GM18519 (cell line): ENCODE results near the gene ZACN.

Experiments used
- ATAC-seq: cut with Tn5 transposase; IDR thresholded peaks from one replicate; pipeline ENCODE4 v1.9.1; 2021; ENCODE audit warnings: mild to moderate bottlenecking, moderate library complexity; ENCODE audit not compliant: unreplicated experiment, low FRiP score

Gene ZACN

DNA sequence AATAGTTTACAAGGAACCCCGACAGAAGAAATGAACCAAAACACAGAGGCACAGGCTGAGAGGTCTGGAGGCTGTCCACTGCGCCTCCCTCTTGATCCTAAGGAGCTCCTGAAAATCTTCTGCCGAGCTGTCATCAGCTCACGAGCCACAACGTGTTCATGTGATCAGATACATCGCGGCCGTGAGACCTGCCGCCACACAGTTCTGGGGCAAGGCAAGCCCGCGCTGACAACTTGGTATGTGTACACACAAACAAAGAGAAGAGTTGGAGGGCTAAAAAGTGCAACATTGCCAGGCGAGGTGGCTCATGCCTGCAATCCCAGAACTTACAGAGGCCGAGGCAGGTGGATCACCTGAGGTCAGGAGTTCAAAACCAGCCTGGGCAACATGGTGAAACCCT, 17.0 kb downstream of the ZACN start:
- no peak for ATAC-seq

DNA sequence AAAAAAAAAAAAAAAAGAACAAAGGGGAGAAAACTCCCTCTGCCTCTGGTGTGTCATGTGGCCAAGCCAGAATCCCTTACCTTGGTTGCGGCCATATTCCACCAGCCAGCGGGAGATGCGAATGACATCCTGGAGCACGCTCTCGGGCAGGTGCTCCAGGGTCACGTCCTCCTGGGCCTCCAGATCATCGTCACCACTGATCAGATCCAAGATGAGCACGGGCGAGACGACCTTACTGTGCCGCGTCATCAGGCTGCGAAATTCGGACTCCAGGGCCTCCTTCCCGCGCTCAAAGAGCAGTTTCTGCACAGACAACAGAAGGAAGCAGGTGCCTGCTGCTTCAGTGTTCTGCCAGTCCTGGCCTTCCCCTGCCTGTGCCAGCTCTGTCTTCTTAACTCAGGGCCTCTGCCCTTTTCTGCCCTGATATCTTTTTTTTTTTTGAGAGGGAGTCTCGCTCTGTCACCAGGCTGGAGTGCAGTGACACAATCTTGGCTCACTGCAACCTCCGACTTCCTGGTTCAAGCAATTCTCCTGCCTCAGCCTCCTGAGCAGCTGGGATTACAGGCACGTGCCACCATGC, 18.8 kb downstream of the ZACN start:
- ATAC-seq: no peak

DNA sequence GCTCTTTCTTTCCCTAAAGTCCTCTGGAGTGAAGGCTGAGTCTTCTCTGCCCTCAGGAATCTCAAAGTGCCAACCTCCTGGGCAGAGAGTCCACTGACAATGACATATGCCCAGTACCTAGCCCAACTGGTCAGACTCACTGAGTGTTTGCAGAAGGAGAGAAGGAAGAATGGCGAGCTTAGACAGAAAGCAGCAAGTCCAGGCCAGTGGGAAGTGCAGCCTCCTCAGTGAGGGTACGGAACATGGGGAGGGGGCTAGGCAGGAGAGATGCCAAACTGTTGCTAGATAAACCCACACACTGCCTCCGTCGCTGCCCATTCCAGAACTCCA, 23.9 kb downstream of the ZACN start:
- ATAC-seq: no peak

DNA sequence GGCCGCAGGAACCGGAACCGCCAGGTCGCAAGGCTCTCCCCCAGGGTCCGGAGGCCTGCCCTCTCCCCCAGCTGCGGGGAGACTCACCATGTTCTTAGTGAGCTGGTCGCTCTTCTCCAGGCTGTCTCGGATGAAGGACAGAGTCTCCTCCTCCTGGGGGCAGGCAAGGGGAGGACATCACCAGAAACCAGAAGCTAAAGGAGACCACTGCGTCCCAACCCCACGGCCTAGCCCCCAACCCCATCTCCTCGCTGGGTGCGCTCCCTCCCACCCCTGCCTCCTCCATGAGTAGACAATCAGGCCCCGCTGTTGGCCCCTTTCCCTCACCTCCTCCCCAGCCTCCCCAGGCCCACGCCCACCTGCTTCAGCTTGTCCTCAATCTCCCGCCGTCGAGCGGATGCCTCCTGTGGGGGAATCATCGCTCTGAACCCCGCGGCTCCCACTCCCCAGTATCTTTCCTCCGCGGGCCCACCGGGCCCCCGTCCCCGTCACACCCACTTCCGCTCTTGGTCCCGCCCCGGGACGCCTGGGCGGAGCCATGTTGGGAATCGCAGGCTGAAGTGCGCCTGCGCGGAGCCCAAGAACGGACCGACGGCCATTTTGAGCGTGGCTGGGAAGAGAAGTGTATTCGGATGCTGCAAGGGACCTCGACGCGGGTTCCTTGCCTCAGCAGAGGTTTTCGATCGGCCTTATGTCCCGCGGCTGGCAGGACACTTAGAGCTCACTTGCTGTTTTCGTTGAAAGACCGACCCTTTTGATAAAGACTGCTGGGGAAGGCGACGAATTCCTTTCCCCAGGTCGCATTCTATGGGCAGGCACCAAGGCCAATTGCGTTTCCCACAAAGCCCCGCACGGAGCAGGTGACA, 24.5 kb downstream of the ZACN start, which contains the start of gene EXOC7:
Gene EXOC7 (minus strand): TSS at position 514 of the 866 bp plus-strand sequence. CDS start 95 bp downstream, at position 419.
- peak; percentile 53 for ATAC-seq

DNA sequence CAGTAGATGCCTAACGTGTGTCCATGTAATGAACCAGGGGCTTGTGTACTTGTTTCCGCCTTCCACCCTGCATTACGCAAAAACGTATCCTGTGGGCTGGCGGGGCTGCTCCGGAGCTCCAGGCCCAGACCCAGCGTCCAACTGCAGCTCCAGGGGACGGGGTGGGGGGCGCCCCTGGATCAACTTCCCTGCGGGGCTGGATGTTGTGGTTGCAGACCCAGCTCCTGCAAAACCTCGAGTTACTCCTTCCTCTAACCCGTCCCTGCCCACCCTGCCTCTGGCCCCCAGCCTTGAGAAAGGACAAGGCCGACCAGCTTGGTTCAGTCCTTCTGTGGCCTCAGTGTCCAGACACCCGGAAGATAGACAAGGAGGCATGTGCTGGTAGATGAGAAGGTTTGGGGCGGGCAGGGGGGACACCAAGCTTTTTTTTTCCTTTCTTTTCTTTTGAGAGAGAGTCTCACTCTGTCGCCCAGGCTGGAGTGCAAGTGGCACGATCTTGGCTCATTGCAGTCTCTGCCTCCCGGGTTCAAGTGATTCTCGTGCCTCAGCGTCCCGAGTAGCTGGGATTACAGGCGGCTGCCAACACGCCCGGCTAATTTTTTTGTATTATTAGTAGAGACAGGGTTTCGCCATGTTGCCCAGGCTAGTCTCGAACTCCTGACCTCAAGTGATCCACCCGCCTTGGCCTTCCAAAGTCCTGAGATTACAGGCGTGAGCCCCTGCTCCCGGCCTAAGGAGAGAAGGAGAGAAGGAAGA, 25.3 kb downstream of the ZACN start:
- ATAC-seq: no peak

DNA sequence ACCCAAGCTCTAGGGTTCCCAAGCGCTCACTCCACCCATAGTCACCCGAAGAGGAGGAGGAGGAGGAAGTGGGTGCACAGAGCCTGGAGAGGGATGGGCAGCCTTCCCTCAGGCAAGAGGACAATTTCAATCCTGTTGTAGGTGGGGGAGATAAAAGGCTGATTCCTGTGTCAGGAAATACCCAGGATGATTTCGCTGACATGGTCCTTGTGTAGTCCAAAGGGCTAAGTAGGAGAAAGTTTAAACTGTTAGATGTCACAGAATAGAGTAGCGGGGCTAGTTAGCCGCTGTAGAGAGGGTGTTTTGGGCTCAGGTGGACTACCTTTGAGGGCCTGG, 25.9 kb downstream of the ZACN start:
- no peak for ATAC-seq

DNA sequence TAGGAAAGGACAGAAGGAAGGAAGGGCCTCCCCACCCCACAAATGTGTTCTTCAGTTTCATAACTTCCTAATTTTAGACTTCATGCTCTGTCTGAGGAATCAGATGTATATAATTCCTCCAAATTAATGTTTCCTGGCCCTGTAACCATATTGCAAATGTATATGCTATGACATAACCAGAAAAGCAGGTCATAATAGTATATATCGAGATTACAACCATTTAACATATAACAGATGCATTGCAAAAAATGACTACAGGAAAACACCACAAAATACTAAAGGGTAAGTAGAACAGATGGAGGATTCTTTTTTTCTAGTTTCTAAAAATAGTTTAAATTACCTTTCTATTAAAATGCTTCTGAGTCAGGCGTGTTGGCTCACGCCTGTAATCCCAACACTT, 27.7 kb downstream of the ZACN start:
- ATAC-seq: no peak

DNA sequence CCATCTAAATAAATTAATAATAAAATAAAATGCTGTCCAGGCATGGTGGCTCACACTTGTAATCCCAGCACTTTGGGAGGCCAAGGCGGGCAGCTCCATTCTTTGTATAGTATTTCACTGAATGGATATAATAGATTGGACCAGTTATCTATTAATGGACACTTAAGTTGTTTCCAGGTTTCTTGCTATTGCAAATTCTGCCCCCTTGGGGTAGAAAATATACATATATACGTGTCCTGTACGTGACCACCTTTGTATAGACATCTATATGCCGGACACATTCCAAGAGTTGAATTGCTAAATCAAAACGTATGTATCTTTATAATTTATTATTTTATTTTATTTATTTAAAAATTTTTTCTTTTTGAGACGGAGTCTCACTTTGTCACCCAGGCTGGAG, 28.5 kb downstream of the ZACN start:
- ATAC-seq: no peak

DNA sequence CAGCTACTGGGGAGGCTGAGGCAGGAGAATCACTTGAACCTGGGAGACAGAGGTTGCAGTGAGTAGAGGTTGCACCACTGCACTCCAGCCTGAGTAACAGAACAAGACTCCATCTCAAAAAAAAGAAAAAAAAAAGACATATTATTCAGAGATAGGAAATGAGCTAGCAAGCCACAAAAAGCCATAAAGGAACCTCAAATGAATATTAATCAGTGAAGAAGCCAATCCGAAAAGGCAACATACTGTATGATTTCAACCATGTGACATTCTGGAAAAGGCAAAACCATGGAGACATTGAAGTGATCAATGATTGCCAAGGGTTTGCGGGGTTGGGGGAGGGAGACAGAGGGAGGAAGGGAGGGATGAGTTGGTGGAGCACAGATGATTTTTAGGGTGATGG, 33.0 kb downstream of the ZACN start:
- no peak for ATAC-seq

DNA sequence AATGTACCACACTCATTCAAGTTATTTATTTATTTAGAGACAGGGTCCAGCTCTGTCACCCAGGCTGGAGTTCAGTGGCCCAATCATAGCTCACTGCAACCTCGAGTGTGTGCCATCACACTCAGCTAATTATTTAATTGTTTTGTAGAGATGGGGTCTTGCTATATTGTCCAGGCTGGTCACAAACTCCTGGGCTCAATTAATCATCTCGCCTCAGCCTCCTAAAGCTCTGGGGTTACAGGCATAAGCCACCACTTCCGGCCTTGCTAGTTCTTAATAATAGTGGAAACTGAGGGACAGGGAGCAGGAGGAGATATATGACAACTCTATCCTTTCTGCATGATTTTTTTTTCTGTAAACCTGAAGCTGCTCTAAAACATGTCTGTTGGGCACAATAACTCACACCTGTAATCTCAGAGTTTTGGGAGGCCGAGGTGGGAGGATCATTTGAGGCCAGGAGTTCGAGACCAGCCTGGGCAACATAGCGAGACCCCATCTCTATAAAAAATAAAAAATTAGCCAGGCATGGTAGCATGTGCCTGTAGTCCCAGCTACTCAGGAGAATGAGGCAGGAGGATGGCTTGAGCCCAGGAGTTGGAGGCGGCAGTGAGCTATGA, 36.3 kb downstream of the ZACN start:
- no peak for ATAC-seq

DNA sequence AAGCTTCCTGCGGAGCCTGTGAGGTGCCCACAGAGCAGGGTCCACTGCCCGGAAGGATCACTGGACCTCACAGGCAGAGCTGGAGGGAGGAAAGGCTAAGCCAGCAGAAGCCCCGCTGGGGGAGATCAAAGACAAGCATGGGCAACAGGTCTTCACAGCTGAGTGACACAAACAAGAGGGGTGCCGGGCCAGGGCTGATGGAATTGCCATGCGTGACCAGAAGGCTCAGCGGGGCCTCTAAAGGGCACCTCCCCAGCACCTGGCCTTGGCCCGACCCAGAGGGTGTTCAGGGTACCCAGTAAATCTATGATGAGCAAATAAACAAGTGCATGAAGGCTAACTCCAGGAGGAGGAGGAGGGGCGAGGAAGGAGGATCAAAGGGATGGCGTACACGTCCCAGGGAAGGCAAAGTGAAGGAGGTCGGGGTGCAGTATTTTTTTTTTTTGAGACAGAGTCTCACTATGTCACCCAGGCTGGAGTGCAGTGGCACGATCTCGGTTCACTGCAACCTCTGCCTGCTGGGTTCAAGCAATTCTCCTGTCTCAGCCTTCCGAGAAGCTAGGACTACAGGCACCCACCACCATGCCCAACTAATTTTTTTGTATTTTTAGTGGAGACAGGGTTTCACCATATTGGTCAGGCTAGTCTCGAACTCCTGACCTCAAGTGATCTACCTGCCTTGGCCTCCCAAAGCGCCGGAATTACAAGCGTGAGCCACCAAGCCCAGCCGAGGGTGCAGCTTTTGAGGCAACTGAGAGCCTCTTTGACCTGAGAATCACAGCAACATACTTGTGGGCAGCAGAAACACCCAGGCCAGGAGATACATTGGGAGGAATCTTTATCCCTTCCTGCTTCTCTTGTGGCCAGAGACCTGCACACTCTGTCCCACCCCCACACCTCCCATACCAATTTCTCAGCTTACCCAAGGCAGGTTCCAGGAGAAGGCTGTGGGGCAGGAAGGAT, 40.7 kb downstream of the ZACN start:
- ATAC-seq: no peak

DNA sequence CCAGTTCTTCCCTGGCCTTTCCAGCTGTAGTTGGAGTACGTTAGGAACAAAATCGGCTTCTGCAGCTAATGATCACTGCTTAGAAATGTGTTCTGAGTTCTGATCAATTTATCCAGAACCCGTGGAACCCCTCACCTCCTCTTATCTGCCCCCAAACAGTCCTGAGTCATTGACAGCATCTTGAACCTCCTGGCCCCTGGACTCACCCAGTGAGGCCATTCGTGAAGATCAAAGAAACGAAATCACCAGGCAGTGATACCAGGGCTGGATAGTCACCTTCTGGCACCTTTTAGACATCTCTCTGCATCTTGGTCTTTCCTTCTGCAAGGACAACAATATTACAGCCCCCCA, 41.7 kb downstream of the ZACN start:
- ATAC-seq: no peak

DNA sequence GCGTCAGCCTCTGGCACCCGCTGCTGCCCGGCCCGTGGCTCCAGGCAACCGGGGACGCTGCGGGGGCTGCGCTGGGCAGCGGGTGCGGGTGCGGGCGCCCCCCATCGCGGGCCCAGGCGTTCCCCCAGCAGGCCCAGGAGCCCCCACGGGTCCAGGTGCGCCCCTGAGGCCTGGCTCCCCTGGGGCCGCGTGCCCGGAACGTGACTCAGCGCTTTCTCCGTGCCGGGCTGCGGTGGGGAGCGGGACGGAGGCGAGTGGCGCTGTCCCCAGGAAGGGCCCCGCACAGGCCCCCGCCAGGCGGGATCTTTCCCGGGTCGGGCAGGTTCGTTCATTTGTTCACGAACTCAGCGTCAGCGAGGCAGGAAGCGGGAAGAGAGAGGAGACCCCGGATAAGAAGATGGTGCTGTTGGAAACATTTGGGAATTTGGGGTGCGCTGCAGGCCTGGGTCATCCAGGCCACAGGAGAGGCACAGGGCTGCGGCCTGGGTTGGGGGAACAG, 43.0 kb downstream of the ZACN start:
- ATAC-seq: no peak

DNA sequence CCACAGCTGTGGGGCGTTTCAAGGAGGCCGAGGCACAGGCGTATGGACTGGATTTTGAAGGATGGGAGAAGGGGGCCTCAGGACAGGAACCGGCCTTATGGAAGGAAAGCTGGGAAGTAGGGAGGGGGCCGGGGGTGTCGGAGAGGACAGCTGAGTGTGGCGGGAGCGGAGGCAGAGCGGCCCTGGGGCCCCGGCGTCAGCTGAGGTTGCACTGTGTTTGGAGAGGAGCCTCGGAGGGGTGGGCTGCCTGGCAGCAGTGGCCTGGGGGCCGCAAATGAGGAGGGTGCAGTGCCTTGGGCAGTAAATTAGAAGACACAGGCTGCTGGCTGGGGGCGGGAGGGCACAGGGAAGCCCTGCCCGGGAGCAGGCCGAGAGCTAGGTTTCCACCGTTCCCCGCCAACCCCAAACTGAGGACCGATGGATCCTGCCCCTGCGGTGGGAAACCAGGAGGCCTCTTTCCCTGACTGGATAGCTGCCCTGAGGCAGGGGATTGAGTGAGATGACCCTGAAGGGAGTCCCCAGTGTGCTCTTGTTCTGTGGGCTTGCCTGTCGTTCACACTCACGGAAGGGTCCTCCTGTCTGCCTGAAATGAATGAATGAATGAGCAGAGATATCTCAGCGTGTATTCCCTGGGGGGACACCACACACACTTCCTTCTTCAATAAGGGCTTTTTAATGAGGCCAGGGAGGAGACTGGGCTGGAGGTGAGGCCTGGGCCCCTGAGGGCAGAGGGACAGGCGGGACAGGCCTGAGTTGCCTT, 43.6 kb downstream of the ZACN start:
- no peak for ATAC-seq

DNA sequence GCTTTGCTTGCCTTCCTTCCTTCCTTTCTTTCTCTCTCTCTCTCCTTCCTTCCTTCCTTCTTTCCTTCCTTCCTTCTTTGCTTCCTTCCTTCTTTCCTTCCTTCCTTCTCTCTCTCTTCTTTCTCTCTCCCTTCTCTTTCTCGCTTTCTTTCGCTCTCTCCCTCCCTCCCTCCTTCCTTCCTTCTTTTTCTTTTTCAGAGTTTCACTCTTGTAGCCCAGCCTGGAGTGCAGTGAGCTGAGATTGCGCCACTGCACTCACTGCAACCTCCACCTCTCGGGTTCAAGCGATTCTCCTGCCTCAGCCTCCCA, 44.2 kb downstream of the ZACN start:
- ATAC-seq: no peak

DNA sequence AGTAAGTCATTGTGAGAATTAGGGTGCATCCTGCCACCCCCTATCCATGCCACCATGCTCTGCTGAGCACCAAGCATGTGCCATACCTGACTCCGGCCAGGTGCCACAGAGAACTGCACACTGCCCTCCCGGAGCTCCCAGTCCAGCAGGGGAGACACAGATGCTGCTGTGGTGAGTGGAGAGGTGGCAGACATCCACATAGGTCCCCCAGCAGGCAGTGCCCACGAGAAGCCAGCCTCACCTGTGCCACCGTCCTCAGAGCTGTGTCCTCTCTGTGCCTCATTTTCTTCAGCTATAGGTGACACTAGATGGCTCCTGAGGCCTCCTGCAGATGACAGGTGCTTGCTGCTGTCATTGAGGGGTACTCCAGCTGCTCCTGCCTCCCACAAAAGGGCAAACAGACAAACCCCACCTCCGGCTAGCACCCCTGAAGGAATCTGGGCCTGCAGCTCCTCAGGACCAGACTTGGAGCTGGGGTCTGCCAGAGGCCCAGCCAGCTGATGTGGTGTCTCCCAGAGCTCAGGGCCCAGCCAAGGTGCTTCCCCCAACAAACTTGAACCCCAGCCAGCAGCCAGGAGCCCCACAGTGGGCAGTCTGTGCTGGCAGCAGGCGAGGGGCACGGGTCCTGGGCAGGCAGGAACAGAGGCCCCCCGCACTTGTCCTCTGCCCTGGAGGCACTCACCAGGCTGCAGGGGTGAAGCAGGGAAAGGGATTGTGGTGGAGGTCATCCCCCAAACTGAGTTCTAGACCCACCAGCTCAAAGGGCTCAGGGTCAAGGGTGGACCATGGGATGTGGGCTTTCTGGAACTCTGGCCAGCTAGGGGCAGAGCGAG, 45.0 kb downstream of the ZACN start:
- no peak for ATAC-seq

DNA sequence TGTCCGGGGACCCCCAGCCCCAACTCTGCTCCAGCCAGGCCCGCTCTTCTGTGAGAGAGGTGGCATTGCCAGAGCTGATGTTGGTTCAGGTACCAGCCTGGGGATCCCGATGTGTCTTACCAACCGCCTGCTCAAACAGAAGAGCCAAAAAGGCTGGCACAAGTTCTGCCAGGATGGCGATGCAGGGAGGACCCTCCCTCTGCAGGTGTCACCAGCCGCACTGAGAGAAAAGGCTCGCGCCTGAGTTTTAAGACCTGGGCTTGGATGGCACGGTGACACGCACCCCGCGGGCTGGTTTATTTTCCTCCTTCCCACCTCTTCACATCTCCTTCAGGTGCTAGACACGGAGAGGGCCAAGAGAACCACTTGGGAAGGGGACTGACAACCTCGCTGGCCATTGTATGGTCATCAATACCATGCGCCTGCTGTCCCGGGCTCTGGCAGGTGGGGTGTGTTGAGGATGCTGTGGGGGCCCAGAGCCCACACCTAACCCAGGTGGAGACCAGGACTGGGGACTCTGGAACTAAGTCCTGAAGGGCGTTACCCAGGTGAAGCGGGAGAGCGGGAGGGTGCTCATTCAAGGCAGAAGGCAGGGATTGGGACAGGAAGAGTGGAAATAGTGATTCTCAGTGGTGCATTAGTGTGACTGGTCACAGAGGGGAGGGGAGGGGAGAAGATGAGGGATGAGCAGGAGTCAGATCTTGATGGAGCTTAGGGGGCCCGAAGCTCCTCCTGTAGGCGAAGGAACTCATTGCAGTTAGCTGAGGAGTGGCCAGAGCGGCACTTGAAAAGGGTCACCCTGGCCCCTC, 45.8 kb downstream of the ZACN start:
- ATAC-seq: no peak

DNA sequence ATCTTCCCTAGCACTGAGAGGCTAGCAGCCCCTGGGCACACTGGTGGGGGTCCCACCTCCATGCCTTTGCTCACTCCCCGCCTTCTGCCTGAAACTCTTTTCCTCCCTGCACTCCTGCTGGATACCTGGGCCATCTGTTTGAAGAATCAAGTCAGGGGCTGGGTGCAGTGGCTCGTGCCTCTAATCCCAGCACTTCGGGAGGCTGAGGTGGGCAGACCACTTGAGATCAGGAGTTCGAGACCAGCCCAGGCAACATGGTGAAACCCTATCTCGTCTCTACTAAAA, 46.4 kb downstream of the ZACN start:
- no peak for ATAC-seq
